Measurements from ENCODE around the gene XPNPEP1.

GRCh38 chr10:109953766-109954165, 30.5 kb upstream of the XPNPEP1 start:
- TF ChIP-seq, protein P1, sequence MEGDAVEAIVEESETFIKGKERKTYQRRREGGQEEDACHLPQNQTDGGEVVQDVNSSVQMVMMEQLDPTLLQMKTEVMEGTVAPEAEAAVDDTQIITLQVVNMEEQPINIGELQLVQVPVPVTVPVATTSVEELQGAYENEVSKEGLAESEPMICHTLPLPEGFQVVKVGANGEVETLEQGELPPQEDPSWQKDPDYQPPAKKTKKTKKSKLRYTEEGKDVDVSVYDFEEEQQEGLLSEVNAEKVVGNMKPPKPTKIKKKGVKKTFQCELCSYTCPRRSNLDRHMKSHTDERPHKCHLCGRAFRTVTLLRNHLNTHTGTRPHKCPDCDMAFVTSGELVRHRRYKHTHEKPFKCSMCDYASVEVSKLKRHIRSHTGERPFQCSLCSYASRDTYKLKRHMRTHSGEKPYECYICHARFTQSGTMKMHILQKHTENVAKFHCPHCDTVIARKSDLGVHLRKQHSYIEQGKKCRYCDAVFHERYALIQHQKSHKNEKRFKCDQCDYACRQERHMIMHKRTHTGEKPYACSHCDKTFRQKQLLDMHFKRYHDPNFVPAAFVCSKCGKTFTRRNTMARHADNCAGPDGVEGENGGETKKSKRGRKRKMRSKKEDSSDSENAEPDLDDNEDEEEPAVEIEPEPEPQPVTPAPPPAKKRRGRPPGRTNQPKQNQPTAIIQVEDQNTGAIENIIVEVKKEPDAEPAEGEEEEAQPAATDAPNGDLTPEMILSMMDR (IDR thresholded peaks at IDR 0.05): no peak
- TF ChIP-seq POLR2A (IDR thresholded peaks at IDR 0.05) (no peak), POLR2AphosphoS5 (IDR thresholded peaks at IDR 0.05) (no peak)

All from transverse colon (tissue), 4 donors.